ENCODE measurements around the gene MCTP1.

- no peak for TF ChIP-seq SUZ12 (IDR thresholded peaks at IDR 0.05)
- no peak for TF ChIP-seq NFRKB (IDR thresholded peaks at IDR 0.05)
- TF ChIP-seq FOXA1 (IDR thresholded peaks at IDR 0.05), result no peak
- TF ChIP-seq BHLHE40 (IDR thresholded peaks at IDR 0.05; ENCODE audit: borderline replicate concordance), result no peak
- TF ChIP-seq HDGF (IDR thresholded peaks at IDR 0.05; ENCODE audit: borderline replicate concordance), result no peak
- no peak for TF ChIP-seq CTBP1 (IDR thresholded peaks at IDR 0.05; ENCODE audit: borderline replicate concordance)
Observed at GRCh38 chr5:95237324-95237723, 47.6 kb downstream of the MCTP1 start.
